B cell (primary cell): Measurements from ENCODE around the gene SAPCD2. TPM values are rescaled to one million over a fixed set of nuclear protein-coding genes. Genes with fewer than 3 reads are reported as not detected.

ENCODE experiments used
- ATAC-seq: fragments of 200-7000 bp; cut with Tn5 transposase; one replicate; pipeline ENCODE4 v1.10.0; 2021; ENCODE audit warnings: low read depth, mild to moderate bottlenecking, moderate number of reproducible peaks, moderate library complexity
- CTCF ChIA-PET: fragments of 350-600 bp; sonication (Branson Sonifier 250); formaldehyde crosslinking; loops from one replicate; lab custom pipeline; 2021; ENCODE audit warnings: antibody characterized with exemption, inconsistent platforms; lab: Charles Lee
- POLR2A ChIA-PET: fragments of 350-600 bp; sonication (Branson Sonifier 250); formaldehyde crosslinking; loops from one replicate; lab custom pipeline; 2021; ENCODE audit warnings: antibody characterized with exemption; lab: Charles Lee
- DNase-seq: peaks from one replicate; pipeline ENCODE4 v3.0.0; 2013
- H2AFZ ChIP-seq: 2 replicates; pipeline ENCODE4 v1.6.1; 2012; ENCODE audit warnings: mild to moderate bottlenecking, low read depth, low read length; ENCODE audit not compliant: insufficient read depth, poor library complexity, severe bottlenecking
- H3K27ac ChIP-seq, 2 donors: 1 replicate in 1 of 2; 2 replicates in 1 of 2; pipeline ENCODE4 v1.5.1; 2012 to 2013; ENCODE audit warnings: low read length in 2 of 2, mild to moderate bottlenecking in 2 of 2, moderate library complexity in 1 of 2
- H3K27me3 ChIP-seq, 4 experiments: fragments of 200-600 bp in 1 of 4; sonication (generic) in 1 of 4; replicated peaks in 1 of 4; 1 replicate in 2 of 4; 2 replicates in 2 of 4; pipeline versions ENCODE4 v1.6.1 to v1.7.0; 2013 to 2016; ENCODE audit warnings: low read length in 3 of 4, mild to moderate bottlenecking in 2 of 4, mixed read lengths in 1 of 4, moderate library complexity in 1 of 4; ENCODE audit not compliant: insufficient read depth in 4 of 4, control insufficient read depth in 3 of 4; ENCODE audit errors: control extremely low read depth in 1 of 4
- H3K36me3 ChIP-seq, 2 experiments: replicated peaks in 1 of 2; 1 replicate in 1 of 2; 2 replicates in 1 of 2; pipeline versions ENCODE4 v1.6.1 to v1.7.1; 2013; ENCODE audit warnings: low read length in 1 of 2; ENCODE audit not compliant: insufficient read depth in 2 of 2, control insufficient read depth in 1 of 2; ENCODE audit errors: control extremely low read depth in 1 of 2, extremely low read depth in 1 of 2
- H3K4me1 ChIP-seq, 2 donors: fragments of 200-600 bp in 1 of 2; sonication (generic) in 1 of 2; 1 replicate in 1 of 2; 2 replicates in 1 of 2; pipeline versions ENCODE4 v1.5.1 to v1.6.1; 2013 to 2017; ENCODE audit warnings: low read length in 2 of 2; ENCODE audit not compliant: control insufficient read depth in 2 of 2, insufficient read depth in 2 of 2
- H3K4me2 ChIP-seq: replicated peaks from 2 replicates; pipeline ENCODE3; 2012; ENCODE audit warnings: mild to moderate bottlenecking, low read depth, low read length; ENCODE audit not compliant: poor library complexity, severe bottlenecking
- H3K4me3 ChIP-seq, 5 experiments: fragments of 200-600 bp in 1 of 5; sonication (generic) in 1 of 5; 1 replicate in 3 of 5; 2 replicates in 2 of 5; pipeline versions ENCODE4 v1.5.1 to v1.7.0; 2011 to 2016; ENCODE audit warnings: low read length in 4 of 5, mild to moderate bottlenecking in 4 of 5, low read depth in 2 of 5, control low read depth in 1 of 5, moderate library complexity in 1 of 5; ENCODE audit not compliant: insufficient read depth in 1 of 5; ENCODE audit errors: control extremely low read depth in 1 of 5, extremely low read depth in 1 of 5
- H3K79me2 ChIP-seq: fragments of 200-600 bp; sonication (generic); one replicate; pipeline ENCODE4 v1.6.0; 2016; ENCODE audit warnings: low read length; ENCODE audit not compliant: control insufficient read depth, insufficient read depth
- H3K9ac ChIP-seq: fragments of 200-600 bp; sonication (generic); 2 replicates; pipeline ENCODE4 v1.6.1; 2017; ENCODE audit warnings: mild to moderate bottlenecking, low read length, moderate library complexity
- H3K9me3 ChIP-seq, 3 donors: one replicate each; pipeline versions ENCODE4 v1.6.1 to v1.7.1; 2013; ENCODE audit warnings: low read length in 2 of 3; ENCODE audit not compliant: control insufficient read depth in 2 of 3, insufficient read depth in 1 of 3; ENCODE audit errors: control extremely low read depth in 1 of 3
- H4K20me1 ChIP-seq: 2 replicates; pipeline ENCODE4 v1.6.0; 2012; ENCODE audit warnings: mild to moderate bottlenecking, low read length; ENCODE audit not compliant: insufficient read depth, control insufficient read depth, poor library complexity, severe bottlenecking
- H3K27ac Mint-ChIP-seq: one replicate; pipeline ENCODE4 v1.8.0; 2021; ENCODE audit warnings: mixed read lengths
- H3K27me3 Mint-ChIP-seq: one replicate; pipeline ENCODE4 v1.8.0; 2021; ENCODE audit warnings: mixed read lengths
- H3K4me1 Mint-ChIP-seq: one replicate; pipeline ENCODE4 v1.8.0; 2021; ENCODE audit warnings: mixed read lengths
- H3K4me3 Mint-ChIP-seq: one replicate; pipeline ENCODE4 v1.8.0; 2021; ENCODE audit warnings: mixed read lengths
- H3K9me3 Mint-ChIP-seq: one replicate; pipeline ENCODE4 v1.8.0; 2022; ENCODE audit warnings: mixed read lengths; ENCODE audit not compliant: insufficient read depth
- CTCF ChIP-seq: fragments of 200-600 bp; IDR thresholded peaks from one replicate; pipeline ENCODE4 v1.8.0; 2022; ENCODE audit warnings: antibody characterized with exemption, mild to moderate bottlenecking
- EZH2 ChIP-seq: IDR thresholded peaks from 2 replicates; pipeline ENCODE4 v1.6.1; 2012; ENCODE audit warnings: borderline replicate concordance, low read depth, mild to moderate bottlenecking, moderate library complexity, low read length; ENCODE audit not compliant: insufficient read depth, poor library complexity, severe bottlenecking
- WGBS: methylation state at CpG from one replicate; pipeline ENCODE4 v1.1.5; 2013; ENCODE audit warnings: missing lambda C conversion rate; ENCODE audit not compliant: insufficient coverage; 5-methylcytosine and 5-hydroxymethylcytosine counted together
- intact Hi-C: fragments of 100-400 bp; cut with micrococcal nuclease; formaldehyde crosslinking; loops from one replicate; pipeline ENCODE4 v1.10.0; 2022
- polyA plus RNA-seq: library from polyadenylated mRNA; depleted of rRNA; stranded (reverse); fragments of >200 nt; gene quantifications from 2 replicates; pipeline ENCODE4 v1.2.3, GENCODE V29; 2012
- total RNA-seq, 2 donors: library from RNA; stranded (reverse); fragments of 120-200 nt in 1 of 2; gene quantifications; 1 replicate in 1 of 2; 2 replicates in 1 of 2; pipeline versions ENCODE4 v1.2.3 to v1.2.4, GENCODE V29; 2013 to 2022

The SAPCD2 gene
- total and polyA plus RNA-seq, 2 donors (not counting 1 experiment from before 2014, with no cell fraction given), result 0.39 to 0.69 TPM

DNA sequence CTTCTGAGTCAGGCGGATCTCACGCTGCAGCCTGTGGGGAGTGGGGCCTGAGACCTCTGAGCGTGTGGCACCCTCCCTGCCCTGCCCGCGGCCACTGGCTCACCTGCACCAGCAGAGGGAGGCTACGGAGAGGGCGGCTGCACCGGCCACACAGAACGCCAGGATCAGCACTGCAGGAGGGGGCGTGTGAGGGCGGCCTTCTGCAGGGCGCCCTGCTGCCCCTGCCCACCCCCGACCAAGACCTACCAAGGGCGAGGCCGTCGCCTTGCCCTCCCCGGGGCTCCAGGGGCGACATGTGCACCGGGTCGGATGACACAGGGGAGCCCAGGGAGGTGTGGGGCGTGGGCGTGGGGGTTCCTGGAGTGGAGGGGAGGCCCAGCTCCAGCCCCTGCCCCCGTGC, 29.8 kb downstream of the SAPCD2 start:
- no peaks in the 10 kb centered on the region for H3K79me2 ChIP-seq
- Mint-ChIP-seq H3K4me3 (no peak overlapping the region), H3K27ac (no peak overlapping the region), H3K27me3 (peaks cover 9% of the 10 kb centered on the region), H3K4me1 (peaks cover 6% of the 10 kb centered on the region), H3K9me3 (no peaks in the 10 kb centered on the region)
- ATAC-seq, result no peak
- peaks cover 0 to 40% (median 20%) of the 10 kb centered on the region in 4 experiments for H3K27me3 ChIP-seq
- no peak overlapping the region for H3K4me3 ChIP-seq
- H3K9me3 ChIP-seq, result peaks cover 0 to 21% (median 0%) of the 10 kb centered on the region in 3 donors
- H3K27ac ChIP-seq, result no peak overlapping the region
- intact Hi-C loops, result no loop called here
- no peaks in the 10 kb centered on the region for H3K36me3 ChIP-seq
- WGBS, result 92% methylated on average over 23 of the region's 23 CpGs
- no peak for DNase-seq
- H3K9ac ChIP-seq, result no peak overlapping the region
- no peaks in the 10 kb centered on the region for H4K20me1 ChIP-seq
- POLR2A ChIA-PET, result no interaction called here
- no peak overlapping the region for H2AFZ ChIP-seq
- TF ChIP-seq CTCF, result no peak
- no peak for TF ChIP-seq EZH2
- CTCF ChIA-PET, result no interaction called here
- H3K4me1 ChIP-seq, result peaks cover 14 to 22% of the 10 kb centered on the region in 2 donors
- H3K4me2 ChIP-seq, result no peak overlapping the region

GRCh38 chr9:137039611-137040366, 30.6 kb downstream of the SAPCD2 start:
- POLR2A ChIA-PET, result interaction anchor here (0.6 kb wide), 1 partner anchor 228 kb away, joined by 11 read pairs; no protein-coding TSS in a partner anchor
- no peak overlapping the region for H3K9ac ChIP-seq
- Mint-ChIP-seq H3K4me1 (peaks cover 8% of the 10 kb centered on the region), H3K4me3 (no peak overlapping the region), H3K27me3 (peaks cover 6% of the 10 kb centered on the region), H3K27ac (no peak overlapping the region), H3K9me3 (no peaks in the 10 kb centered on the region)
- H2AFZ ChIP-seq, result no peak overlapping the region
- no peak for TF ChIP-seq EZH2
- TF ChIP-seq CTCF, result no peak
- peaks cover 0 to 33% (median 16%) of the 10 kb centered on the region in 4 experiments for H3K27me3 ChIP-seq
- H3K4me1 ChIP-seq, result peaks cover 15 to 19% of the 10 kb centered on the region in 2 donors
- WGBS, result 90% methylated on average over 25 of the region's 32 CpGs
- intact Hi-C loops, result no loop called here
- no peak overlapping the region for H3K4me3 ChIP-seq
- H3K9me3 ChIP-seq, result peaks cover 0 to 21% (median 0%) of the 10 kb centered on the region in 3 donors
- H3K27ac ChIP-seq, result no peak overlapping the region
- DNase-seq, result no peak
- CTCF ChIA-PET, result interaction anchor here (1.3 kb wide), 1 partner anchor 11 kb away, joined by 5 read pairs; no protein-coding TSS in a partner anchor
- no peaks in the 10 kb centered on the region for H3K36me3 ChIP-seq
- H3K4me2 ChIP-seq, result no peak overlapping the region
- no peaks in the 10 kb centered on the region for H3K79me2 ChIP-seq
- no peak for ATAC-seq
- H4K20me1 ChIP-seq, result no peaks in the 10 kb centered on the region
